ENCODE data around the gene CP. TPM values are rescaled to one million over a fixed set of nuclear protein-coding genes. Genes with fewer than 3 reads are reported as not detected.

Gene CP
- total RNA-seq, 1 donor from 2014 or later: 85.8 TPM

DNA sequence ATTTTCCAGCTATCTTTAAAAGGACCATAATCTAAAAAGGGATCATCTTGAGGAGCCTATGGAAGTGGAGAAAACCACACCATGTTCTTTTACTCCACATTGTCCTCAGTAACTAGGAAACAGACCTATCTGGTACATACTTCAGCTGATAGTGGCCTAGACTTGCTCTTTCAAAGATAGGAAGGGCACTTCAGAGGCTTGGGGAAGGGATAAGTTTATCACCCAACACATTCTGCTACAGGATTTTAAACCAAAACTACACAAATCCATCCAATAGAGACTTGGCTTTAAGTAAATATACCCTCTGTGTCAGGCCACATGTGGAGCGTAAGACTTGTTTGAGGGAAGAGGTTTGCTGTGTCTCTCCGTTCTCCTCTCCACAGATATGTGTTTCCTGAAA is 35.4 kb downstream of the CP start:
- no peak for DNase-seq (ENCODE audit: low read depth)

DNA sequence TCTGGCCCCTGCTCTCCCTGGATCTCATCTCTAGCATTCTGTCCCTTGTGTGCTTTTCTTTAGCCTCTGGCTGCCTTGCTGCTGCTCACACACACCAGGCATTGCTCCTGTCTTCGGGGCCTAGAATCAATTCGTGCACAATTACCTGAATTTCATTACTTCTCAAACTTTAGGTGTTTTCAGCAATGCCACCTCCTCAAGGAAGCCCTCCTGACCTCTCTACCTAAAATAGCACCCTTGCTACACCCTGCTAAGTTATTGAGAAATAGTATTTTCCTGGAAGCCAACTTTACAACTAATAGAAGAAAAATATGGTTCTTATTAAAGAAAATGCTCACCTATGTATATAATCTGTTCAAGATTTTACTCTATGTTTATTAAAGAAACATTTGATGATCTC is 40.4 kb downstream of the CP start:
- DNase-seq (ENCODE audit: low read depth): no peak

DNA sequence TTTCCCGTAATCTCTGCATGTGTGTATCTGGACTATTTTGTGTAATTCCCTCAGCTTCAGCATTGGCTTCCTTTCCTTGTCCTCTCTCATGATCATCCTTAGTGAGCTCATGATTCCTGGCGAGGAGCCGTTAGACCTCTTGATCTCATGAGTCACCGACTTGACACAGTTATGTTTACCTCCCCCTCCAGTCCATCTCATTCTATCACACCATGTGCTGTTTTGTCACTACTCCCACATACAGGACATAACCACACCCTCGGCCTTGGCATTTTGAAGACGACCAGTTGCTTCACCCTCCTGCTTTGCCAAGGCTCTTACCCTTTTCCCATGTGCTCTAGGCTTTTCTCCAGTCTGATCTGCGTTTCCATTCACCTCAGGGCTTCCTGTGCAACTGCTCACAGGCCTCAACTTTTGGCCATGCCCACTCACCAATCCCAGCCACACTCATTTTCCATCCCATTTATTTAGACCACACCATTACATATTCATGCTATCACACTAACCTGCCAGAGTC is 41.5 kb downstream of the CP start:
- peak; percentile 100 for DNase-seq (ENCODE audit: low read depth)

DNA sequence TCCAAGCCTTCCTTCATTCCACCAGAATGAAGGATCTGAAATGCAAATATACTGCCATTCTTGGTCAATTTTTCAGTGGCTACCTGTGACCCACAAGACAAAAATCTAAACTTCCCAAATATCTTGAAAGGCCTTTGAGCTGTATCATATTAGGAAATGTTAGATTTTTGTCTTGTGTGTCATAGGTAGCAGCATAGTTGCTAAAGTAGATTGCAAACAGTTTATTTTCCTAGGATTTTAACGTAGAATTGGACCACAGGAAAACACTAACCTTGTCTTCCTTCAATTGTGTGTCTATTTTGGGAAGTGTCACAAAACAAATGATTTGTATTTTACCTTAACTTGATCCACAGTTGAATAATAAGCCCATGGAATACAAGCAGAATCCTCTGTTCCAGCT is 42.4 kb downstream of the CP start:
- peak; percentile 78 for DNase-seq (ENCODE audit: low read depth)

DNA sequence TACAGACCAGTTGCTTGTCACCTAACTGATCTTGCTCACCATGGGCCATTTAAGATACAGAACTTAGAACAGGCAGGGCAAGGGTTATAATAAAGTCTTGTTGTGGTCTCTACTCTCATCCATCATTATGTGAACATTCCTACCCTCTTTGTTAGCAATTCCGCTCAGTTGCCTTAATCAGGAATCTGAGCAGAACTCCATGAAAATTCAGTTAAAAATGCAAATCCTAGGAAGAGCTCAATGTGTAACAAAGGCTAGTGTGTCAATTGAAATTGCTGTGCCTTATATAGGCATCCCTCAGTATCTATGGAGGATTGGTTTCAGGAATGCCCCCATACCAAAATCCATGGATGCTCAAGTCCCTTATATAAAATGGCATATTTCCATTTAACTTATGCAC is 44.5 kb downstream of the CP start:
- DNase-seq (ENCODE audit: low read depth): no peak

DNA sequence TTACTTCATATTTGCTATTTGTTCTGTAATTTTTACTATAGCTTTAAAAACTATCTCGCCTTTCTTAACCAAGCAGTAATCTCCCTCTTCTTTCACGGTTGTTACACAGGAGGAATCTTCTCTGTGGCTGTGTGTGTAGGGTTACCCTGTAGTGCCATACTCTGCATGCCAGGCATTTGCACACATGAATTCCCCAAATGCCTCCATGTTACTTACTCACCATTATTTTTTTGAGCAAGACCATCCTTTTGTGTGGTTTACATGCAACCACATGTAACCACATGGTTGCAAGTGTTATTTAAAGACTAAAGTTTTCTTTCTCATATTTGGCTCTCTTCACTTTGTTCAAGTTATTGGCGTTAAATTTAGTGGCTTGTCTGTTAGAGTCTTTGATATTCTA is 46.7 kb downstream of the CP start:
- DNase-seq (ENCODE audit: low read depth): peak; percentile 97

DNA sequence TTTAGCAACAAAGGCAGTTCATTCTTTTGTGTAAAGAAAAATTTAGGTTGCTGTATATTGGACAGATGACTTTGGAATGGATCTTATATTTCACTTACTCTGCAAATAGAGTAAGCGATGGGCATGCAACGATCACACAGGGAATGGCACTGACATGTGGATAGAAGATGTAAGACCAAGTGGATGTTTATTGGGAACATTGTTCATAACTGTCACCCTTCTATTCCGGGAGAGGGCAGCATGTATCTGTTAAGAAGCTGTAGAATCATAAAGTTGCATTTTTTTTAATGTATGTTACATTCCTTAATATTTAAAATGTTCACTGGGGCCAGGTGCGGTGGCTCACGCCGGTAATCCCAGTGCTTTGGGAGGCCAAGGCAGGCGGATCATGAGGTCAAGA is 51.0 kb downstream of the CP start:
- DNase-seq (ENCODE audit: low read depth): no peak

DNA sequence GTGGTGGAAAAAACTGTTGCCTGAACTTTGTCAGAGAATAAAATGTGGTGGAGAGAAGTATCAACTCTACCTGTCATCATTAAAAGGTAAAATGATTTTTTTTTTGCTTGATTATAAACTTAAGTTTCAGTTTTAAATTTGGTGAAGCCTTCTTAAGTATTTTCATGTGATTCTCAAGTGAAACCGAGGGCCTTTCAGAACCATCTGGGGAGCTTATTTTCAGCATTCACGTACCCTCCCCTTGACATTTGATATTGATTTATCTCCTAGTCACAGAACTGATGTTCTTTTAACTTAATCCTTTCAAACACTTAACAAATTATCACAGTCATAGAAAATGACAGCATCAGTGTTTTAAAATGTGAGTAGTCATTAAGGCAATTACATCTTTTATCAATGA is 53.7 kb downstream of the CP start:
- DNase-seq (ENCODE audit: low read depth): no peak

DNA sequence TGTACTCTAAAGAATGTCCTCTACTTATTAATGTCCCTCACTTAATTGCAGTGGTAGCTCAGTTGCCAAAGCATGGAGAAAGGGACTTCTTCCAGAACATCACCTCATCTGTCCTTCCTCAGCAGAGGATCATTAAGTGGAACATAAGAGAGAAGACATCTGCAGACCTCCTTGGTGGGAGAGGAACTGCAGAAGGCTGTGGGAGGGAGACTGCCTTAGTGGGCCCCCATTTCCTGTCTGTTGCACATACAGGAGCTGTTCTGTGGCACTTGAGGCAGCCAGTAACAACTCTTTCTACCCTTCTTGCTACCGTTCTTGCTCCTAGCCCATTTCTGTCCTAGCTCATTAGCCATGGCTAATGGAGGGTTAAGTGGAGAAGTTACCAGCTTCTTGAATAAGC is 58.6 kb downstream of the CP start:
- no peak for DNase-seq (ENCODE audit: low read depth)

GRCh38 chr3:149162007-149162406 is 59.6 kb downstream of the CP start:
- DNase-seq (ENCODE audit: low read depth): no peak

DNA sequence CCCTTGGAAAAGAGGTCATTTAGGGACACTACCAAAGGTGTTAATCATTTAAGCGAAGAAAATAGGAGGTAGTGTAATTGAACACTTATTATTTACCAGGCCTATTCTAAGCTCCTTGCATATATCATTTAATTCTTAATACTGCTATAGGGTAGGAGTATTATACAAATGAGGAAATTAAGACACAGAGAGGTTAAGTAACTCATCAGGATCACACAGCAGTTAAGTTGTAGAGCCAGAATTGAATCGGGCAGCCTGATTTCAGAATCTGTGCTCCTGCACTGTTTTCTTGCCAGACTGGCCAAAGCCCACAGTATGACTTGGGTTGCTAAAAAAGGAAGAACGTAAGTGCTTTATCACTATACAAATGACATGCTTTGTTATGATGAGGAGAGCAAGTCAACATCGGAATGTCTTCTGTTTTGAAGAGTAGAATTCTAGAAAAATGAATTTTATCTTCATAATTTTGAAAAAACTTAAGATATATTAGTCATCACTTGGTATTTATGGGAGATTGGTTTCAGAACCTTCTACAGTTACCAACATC is 60.8 kb downstream of the CP start:
- DNase-seq (ENCODE audit: low read depth): no peak

GRCh38 chr3:149153402-149153801 is 68.2 kb downstream of the CP start:
- DNase-seq (ENCODE audit: low read depth): no peak

- peak; percentile 94 for DNase-seq (ENCODE audit: low read depth)
Observed at GRCh38 chr3:149152420-149152819, 69.2 kb downstream of the CP start.

- peak; percentile 82 for DNase-seq (ENCODE audit: low read depth)
Observed at GRCh38 chr3:149151843-149152242, 69.8 kb downstream of the CP start.

- no peak for DNase-seq (ENCODE audit: low read depth)
Observed at GRCh38 chr3:149150436-149150835, 71.2 kb downstream of the CP start.

DNA sequence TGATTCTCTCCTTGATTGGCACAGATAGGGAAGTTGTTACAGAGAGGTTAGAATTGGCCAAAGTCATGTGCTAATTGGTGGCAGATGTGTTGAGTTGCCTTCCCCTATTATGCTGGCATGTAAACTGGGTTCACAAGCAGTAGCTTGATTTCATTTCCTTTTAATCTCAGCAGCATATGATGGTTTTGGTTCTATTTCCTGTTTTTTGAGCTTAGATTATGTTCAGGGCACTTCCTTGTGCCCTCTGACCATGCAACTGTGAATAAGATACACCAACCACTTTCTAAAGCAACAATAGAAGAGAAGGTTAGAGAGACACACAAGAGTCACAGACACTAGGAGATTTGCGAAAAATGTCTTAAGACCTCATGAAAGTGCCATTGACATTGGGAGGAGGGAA is 75.7 kb downstream of the CP start:
- DNase-seq (ENCODE audit: low read depth): no peak

- DNase-seq (ENCODE audit: low read depth): no peak
Observed at GRCh38 chr3:149145356-149145755, 76.3 kb downstream of the CP start.

DNA sequence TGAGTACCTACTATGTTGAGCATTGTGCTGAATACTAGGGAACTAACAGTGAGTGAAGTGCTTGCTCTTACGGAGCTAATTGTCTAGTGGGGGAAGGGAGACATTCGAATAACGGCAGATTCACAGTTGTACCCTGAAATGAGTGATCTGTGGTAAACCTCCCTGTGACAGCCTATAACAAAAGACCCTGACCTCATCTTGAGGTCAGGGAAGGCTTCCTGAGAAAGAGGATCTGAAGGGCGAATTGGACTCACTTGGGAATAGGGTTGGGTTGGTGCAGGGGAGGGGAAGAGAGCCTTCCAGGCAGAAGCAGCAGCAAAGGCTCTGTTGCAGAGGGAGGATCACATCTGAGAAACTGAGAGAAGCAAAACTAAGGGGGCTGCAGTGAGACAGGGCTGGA is 78.9 kb downstream of the CP start:
- DNase-seq (ENCODE audit: low read depth): no peak

GRCh38 chr3:149134575-149134974 is 87.1 kb downstream of the CP start:
- peak; percentile 97 for DNase-seq (ENCODE audit: low read depth)

DNA sequence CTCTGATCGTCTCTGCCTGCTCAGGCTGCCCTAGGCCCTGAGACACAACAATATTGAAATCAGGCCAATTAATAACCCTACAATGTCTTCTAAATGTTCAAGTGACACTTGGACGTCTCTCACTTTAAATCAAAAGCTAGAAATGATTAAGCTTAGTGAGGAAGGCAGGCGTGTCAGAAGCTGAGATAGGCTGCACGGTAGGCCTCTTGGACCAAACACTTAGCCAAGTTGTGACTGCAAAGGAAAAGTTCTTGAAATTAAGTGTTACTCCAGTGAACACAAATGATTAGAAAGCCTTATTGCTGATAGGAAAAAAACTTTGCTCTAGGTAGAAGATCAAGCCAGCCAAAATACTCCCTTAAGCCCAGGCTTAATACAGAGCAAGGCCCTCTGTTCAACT is 90.0 kb downstream of the CP start:
- peak; percentile 17 for DNase-seq (ENCODE audit: low read depth)

GRCh38 chr3:149129326-149130205 is 92.1 kb downstream of the CP start, which contains the start of gene HPS3:
Gene HPS3 (plus strand): TSS chr3:149129638. CDS start chr3:149129724, 86 bp downstream.
- peak; percentile 70 for DNase-seq (ENCODE audit: low read depth)

DNA sequence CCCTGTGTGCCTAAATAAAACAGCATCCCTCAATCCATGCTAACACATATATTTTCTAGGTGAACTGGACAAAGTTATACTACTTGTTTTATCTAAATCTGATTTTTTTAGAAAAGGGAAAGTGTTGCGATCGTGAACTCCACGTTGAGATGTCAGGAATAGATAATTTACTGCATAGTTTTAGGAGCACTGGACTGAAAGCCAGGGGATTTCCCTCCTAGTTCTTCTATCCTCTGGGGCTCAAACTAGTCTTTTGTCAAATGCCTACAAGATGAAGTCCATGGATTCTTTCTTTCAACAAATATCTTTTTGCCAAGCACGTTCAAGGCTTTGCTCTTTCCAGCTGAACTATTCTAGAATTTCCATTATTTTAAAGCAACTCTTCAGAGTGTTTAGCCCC is 92.8 kb downstream of the CP start:
- no peak for DNase-seq (ENCODE audit: low read depth)
